ENCODE data around the gene VCPKMT. TPM values are rescaled to one million over a fixed set of nuclear protein-coding genes. Genes with fewer than 3 reads are reported as not detected.

Gene VCPKMT
- polyA plus RNA-seq, 1 donor from 2014 or later: 36.4 TPM

GRCh38 chr14:50060871-50061663 lies 55.3 kb downstream of the VCPKMT start:
- no peaks in the 10 kb centered on the region for H3K9me2 ChIP-seq (ENCODE audit: insufficient read depth, low read length)
- H3F3A ChIP-seq (ENCODE audit: insufficient read depth, low read length, poor library complexity, severe bottlenecking): no peaks in the 10 kb centered on the region
- no peak overlapping the region for H2AFZ ChIP-seq (ENCODE audit: low read depth, low read length)
- no peak overlapping the region for H3K9ac ChIP-seq (ENCODE audit: low read length)
- H3K27ac ChIP-seq (ENCODE audit: low read length): no peak overlapping the region
- H4K20me1 ChIP-seq (ENCODE audit: insufficient read depth): no peaks in the 10 kb centered on the region
- no peaks in the 10 kb centered on the region for H3K79me2 ChIP-seq (replicated peaks; ENCODE audit: insufficient read depth, low read length)
- no peak overlapping the region for H3K4me3 ChIP-seq (ENCODE audit: low read length)
- H3K27me3 ChIP-seq (ENCODE audit: insufficient read depth, low read depth, low read length): no peaks in the 10 kb centered on the region
- H3K36me3 ChIP-seq (ENCODE audit: insufficient read depth, low read length): no peaks in the 10 kb centered on the region
- TF ChIP-seq RAD21 (conservative IDR thresholded peaks at IDR 0.05) (no peak), POLR2AphosphoS5 (IDR thresholded peaks at IDR 0.05) (no peak), EP300 (conservative IDR thresholded peaks at IDR 0.05; ENCODE audit: poor library complexity, severe bottlenecking) (no peak), CTCF (IDR thresholded peaks at IDR 0.05; ENCODE audit: poor library complexity, severe bottlenecking) (peak; percentile 38)
- no peaks in the 10 kb centered on the region for H3K9me3 ChIP-seq (ENCODE audit: low read length)
- no peak overlapping the region for H3K4me2 ChIP-seq (ENCODE audit: low read length)

- H3K79me2 ChIP-seq (replicated peaks; ENCODE audit: insufficient read depth, low read length): no peaks in the 10 kb centered on the region
- no peaks in the 10 kb centered on the region for H3K36me3 ChIP-seq (ENCODE audit: insufficient read depth, low read length)
- no peaks in the 10 kb centered on the region for H3K9me3 ChIP-seq (ENCODE audit: low read length)
- H3K27ac ChIP-seq (ENCODE audit: low read length): no peak overlapping the region
- H3F3A ChIP-seq (ENCODE audit: insufficient read depth, low read length, poor library complexity, severe bottlenecking): no peaks in the 10 kb centered on the region
- H3K4me2 ChIP-seq (ENCODE audit: low read length): no peak overlapping the region
- H3K9me2 ChIP-seq (ENCODE audit: insufficient read depth, low read length): no peaks in the 10 kb centered on the region
- H3K9ac ChIP-seq (ENCODE audit: low read length): no peak overlapping the region
- no peaks in the 10 kb centered on the region for H3K27me3 ChIP-seq (ENCODE audit: insufficient read depth, low read depth, low read length)
- no peak overlapping the region for H3K4me3 ChIP-seq (ENCODE audit: low read length)
- no peaks in the 10 kb centered on the region for H4K20me1 ChIP-seq (ENCODE audit: insufficient read depth)
- TF ChIP-seq EZH2 (IDR thresholded peaks at IDR 0.05; ENCODE audit: borderline replicate concordance, insufficient read depth, low read length, poor library complexity, severe bottlenecking) (no peak), EP300 (conservative IDR thresholded peaks at IDR 0.05; ENCODE audit: poor library complexity, severe bottlenecking) (no peak)
- H2AFZ ChIP-seq (ENCODE audit: low read depth, low read length): no peak overlapping the region
These were observed 56.4 kb downstream of the VCPKMT start for GRCh38 chr14:50059763-50060616.

Small RNA genes lying within 50 kb of the gene (small RNA-seq; reads per million reads assigned to genes)
- gene RF00019: 0 to 1.2 (median 0) reads per million in 3 experiments

Other genes starting within 250 kb of the VCPKMT start
- 23.0 and 24.1 TPM in 2 replicates for gene ARF6, start 223.5 kb downstream of the VCPKMT start, polyA plus RNA-seq
- 25.9 and 26.2 TPM in 2 replicates for gene SOS2, start 115.0 kb upstream of the VCPKMT start, polyA plus RNA-seq
- 8.9 and 9.9 TPM in 2 replicates for gene L2HGDH, start 195.7 kb upstream of the VCPKMT start, polyA plus RNA-seq
- gene DMAC2L, start 195.8 kb upstream of the VCPKMT start, polyA plus RNA-seq: 17.1 and 17.9 TPM in 2 replicates